H1 (cell line): ENCODE data around the gene ZNF654.

Experiments used
- CEBPB ChIP-seq: IDR thresholded peaks from 2 replicates; pipeline ENCODE4 v1.6.1; 2012; ENCODE audit warnings: low read depth, low read length
- CHD1 ChIP-seq: IDR thresholded peaks from 2 replicates; pipeline ENCODE4 v1.6.1; 2012; ENCODE audit warnings: low read depth, low read length, improper control_type of control experiment
- CHD2 ChIP-seq: IDR thresholded peaks from 2 replicates; pipeline ENCODE4 v1.6.1; 2012; ENCODE audit warnings: low read length, improper control_type of control experiment
- CTCF ChIP-seq, 3 experiments: IDR thresholded peaks; 1 replicate in 2 of 3; 2 replicates in 1 of 3; pipeline versions ENCODE4 v1.5.1 to v1.6.1; 2011; ENCODE audit warnings: low read length in 3 of 3, mild to moderate bottlenecking in 3 of 3, inconsistent platforms in 2 of 3, low read depth in 1 of 3, moderate library complexity in 1 of 3; ENCODE audit not compliant: insufficient read depth in 1 of 3; ENCODE audit errors: control extremely low read depth in 1 of 3
- EZH2 ChIP-seq: fragments of 200-600 bp; sonication (generic); IDR thresholded peaks from 2 replicates; pipeline ENCODE4 v1.7.1; 2012; ENCODE audit warnings: low read depth, mild to moderate bottlenecking, moderate library complexity, low read length, inconsistent platforms; ENCODE audit not compliant: severe bottlenecking
- POLR2A ChIP-seq, 2 experiments: IDR thresholded peaks; 1 replicate in 1 of 2; 2 replicates in 1 of 2; pipeline ENCODE4 v1.6.1; 2011; ENCODE audit warnings: low read depth in 2 of 2, low read length in 2 of 2, mild to moderate bottlenecking in 2 of 2; ENCODE audit errors: control extremely low read depth in 1 of 2
- POLR2AphosphoS5 ChIP-seq: IDR thresholded peaks from 2 replicates; pipeline ENCODE4 v1.6.1; 2011; ENCODE audit warnings: low read depth, low read length
- RAD21 ChIP-seq, 2 experiments: IDR thresholded peaks in 1 of 2; conservative IDR thresholded peaks in 1 of 2; 2 replicates each; pipeline ENCODE4 v1.6.1; 2011; ENCODE audit warnings: low read depth in 2 of 2, low read length in 2 of 2, improper control_type of control experiment in 1 of 2, inconsistent platforms in 1 of 2, mild to moderate bottlenecking in 1 of 2, moderate library complexity in 1 of 2
- SIRT6 ChIP-seq: IDR thresholded peaks from one replicate; pipeline ENCODE4 v1.7.1; 2012; ENCODE audit warnings: low read length, inconsistent platforms

DNA sequence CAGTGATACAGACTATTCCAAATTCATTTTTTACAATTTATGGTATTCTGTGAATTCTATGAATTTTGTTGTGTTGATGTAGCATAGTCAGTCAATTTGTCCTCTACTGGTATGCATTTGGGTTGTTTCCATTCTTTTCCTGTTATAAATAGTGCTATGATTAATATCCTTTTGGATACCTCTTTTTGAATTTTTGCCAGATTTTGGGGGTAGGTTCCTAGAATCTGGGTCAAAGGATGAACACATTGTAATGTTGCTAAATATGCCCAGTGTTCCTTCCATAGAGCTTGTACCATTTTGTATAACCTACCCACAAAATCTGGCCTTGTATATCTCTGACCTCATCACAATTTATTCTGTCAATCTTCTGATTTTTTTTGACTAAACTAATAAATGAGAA is 46.3 kb downstream of the ZNF654 start:
- no peak for TF ChIP-seq CEBPB
- TF ChIP-seq POLR2A (IDR thresholded peaks at IDR 0.05; ENCODE audit: control extremely low read depth in 1 of 2, low read depth in 2 of 2, low read length in 2 of 2), result no peak
- TF ChIP-seq CTCF (IDR thresholded peaks at IDR 0.05; ENCODE audit: control extremely low read depth in 1 of 3, insufficient read depth in 1 of 3, low read depth in 1 of 3, low read length in 3 of 3), result no peak
- no peak for TF ChIP-seq POLR2AphosphoS5
- TF ChIP-seq CHD2, result no peak
- TF ChIP-seq SIRT6, result no peak
- no peak for TF ChIP-seq RAD21 (IDR thresholded peaks at IDR 0.05 in 1 of 2, conservative IDR thresholded peaks at IDR 0.05 in 1 of 2; ENCODE audit: low read depth in 2 of 2, low read length in 2 of 2)
- TF ChIP-seq CHD1, result no peak
- no peak for TF ChIP-seq EZH2
